ENCODE results near the gene ADAM10.

GRCh38 chr15:58547628-58548307 is 201.7 kb downstream of the ADAM10 start:
- TF ChIP-seq CTCF (IDR thresholded peaks at IDR 0.05; ENCODE audit: insufficient read depth, low read depth, low read length): no peak
- no peak for TF ChIP-seq EZH2 (IDR thresholded peaks at IDR 0.05; ENCODE audit: insufficient read depth, low read length)
